ENCODE results near the gene ZNF385B.
A peak's percentile ranks its signal among the peaks of the same experiment; 100 is the strongest.

ZNF385B gene

DNA sequence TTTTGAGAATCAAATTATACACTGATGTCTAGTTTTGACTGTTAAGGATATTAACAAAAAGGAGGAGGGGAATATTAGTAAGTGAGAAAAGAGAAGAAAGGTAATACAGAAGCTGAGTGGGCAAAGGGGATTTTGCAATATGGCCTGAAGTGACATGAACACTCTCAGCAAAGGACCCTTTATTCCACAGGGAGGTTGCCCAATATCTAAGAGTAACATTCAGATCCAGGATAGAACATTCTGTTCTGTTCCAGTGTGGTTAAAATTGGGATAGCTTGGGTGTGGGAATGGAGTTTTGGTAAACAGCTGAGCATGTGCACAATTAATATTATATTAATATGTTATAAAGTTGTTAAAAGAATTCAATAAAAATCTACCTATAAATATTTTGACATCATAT lies 120.1 kb downstream of the ZNF385B start:
- no peak for DNase-seq

DNA sequence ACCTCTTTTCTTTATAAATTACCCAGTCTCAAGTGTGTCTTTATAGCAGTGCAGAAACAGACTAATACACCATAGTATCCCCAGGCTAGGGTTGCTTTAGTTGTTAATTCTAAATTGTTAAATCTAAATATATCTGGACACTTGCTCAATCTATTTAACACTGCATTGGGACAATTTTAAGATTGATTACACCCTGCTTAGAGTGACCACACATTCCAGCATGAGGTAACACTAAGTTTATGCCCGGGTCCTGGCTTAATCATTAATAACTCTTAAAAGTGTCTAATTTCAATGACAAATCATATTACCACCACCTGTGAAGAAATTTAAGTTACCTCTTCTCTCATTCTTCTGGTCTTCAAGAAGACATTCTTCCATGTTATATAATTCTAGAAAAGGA lies 131.4 kb downstream of the ZNF385B start:
- no peak for DNase-seq

DNA sequence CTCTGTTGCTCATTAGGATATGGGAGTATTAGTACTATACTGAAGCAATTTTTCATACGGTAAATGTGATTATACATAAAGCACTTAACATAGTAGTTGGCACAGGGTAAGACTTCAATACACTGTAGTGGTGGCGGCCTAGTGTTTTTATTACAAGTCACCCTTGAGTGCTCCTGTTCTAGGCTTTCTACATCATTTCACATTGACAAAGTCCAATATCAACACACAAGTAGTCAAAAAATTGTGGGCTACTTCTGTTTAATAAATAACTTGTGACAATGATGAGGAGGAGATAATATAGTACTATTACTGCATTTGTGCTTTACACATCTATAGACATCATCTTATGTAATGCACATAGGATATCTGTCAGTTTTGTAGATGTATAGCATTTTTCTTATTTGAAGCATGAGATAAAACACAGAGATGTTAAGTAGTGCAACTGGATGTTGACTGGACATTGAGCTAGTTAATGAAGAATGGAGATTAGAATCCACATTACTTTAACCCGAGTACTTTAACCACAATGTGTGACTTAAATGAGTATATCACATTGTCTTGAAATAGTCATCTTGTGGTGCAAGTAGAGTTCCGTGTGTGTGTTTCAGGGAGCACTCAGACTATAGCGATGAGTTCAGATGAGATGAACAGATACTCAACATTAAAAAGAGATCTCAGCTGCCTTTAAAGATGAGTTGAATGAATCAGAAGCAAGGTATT lies 134.8 kb downstream of the ZNF385B start:
- DNase-seq: no peak

DNA sequence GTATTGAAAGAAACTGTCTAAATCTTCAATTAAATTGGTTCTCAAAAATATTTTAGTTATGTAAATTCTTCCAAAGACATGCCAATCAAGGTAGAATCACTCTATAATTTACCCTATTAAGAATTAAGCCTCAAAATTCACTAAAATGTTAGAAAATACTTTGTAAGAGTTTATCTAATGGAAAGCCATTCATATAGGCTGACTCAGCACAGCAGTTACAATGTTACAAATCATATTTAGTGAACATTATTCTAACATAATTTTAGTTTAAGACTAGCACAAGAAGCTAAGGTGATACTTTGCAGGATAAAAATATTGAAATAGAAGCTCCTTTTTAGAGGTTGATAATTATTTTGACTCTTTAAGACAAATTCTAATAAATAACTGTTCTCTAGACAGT lies 137.0 kb downstream of the ZNF385B start:
- no peak for DNase-seq

DNA sequence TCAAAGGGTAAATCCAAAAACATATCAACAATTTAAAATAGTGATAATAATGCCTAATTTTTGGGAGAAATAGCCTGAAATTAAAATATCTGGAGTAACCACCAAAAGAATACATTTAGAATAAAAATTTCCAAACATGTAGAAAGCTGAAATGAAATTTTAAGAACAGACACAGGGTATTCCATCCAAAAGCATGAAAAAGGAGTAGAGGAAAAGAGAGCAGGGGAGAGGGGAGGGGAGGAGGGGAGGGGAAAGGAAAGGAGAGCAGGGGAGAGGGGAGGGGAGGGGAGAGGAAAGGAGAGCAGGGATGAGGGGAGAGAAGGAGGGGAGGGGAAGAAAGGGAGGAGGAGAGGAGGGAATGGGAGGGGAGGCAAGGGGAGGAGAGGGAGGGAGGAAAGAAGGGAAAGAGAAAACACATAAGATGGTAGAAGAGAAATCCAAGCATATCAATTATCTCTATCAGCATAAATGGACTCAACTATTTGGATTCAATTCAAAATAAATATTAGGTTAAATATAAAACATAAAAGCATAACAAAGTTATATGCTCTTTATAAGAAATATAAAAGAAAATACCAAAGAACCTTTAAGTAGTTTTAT lies 141.1 kb downstream of the ZNF385B start:
- no peak for DNase-seq

DNA sequence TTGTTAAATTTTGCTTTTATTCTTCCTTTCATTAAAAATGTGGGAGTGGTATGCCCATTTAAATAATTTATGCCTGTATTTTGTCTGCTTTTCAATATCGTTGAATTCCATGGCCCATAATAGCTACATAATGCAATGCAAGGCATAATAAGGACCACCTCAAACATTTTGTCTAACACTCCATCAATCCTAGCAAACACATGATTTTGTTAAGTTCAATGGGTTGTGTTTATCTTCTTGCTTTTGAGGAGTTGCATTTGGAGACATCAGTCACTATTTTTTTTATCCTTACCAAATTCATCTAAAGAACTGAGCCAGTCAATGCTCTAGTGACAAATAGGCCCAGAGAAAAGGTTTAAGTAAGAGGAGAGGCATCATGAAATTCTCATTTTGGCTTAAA lies 145.5 kb downstream of the ZNF385B start:
- no peak for DNase-seq

DNA sequence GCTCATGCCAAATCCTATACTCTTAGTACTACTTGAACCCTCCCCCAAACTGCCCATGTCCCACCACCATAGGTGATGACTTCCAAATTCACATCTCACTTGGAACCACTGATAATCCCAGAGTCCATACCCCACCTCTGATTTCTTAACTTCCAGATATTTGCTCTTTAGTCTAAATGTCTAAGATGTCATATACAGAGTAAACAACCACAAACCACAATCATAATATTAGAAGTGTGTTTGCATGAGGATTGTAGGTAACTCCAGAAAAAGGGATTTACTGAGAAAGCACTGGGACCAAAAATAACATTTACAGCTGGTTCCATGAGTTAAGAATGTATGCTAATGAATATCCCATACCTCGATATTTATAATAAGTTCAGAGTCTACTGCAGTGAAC lies 146.2 kb downstream of the ZNF385B start:
- no peak for DNase-seq

DNA sequence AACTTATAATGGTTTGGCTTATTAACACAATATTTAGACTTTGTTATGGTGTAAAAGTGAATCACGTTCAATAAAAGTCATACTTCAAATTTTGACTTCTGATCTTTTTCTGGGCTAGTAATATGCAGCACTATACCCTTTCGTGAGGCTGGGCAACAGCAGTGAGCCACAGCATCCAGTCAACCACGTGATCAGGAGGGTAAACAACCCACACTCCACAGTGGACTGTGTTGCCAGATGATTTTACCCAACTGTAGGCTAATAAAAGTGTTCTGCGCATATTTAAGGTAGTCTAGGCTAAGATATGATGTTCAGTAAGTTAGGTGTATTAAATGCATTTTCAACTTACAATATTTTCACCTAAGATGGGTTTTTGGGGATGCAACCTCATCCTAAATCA lies 148.6 kb downstream of the ZNF385B start:
- no peak for DNase-seq

DNA sequence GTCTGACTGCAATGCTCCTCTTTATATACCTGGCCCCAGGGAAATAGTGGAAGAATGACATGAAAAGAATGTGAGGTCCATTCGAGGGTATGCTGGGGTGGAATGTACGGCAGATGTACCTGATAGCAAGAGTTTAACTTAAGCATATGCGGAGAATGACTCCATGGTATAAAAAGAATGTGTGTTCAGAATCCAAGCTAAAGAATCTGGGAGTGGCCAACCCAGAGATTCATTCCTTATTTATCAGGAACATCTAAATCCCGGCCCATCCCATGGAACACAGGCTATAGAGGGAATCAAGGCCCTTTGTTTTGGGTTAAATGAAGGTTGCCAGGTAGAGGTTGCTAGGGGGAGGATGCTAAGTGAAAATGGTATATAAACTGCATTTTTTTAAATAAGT lies 150.0 kb downstream of the ZNF385B start:
- DNase-seq: no peak

DNA sequence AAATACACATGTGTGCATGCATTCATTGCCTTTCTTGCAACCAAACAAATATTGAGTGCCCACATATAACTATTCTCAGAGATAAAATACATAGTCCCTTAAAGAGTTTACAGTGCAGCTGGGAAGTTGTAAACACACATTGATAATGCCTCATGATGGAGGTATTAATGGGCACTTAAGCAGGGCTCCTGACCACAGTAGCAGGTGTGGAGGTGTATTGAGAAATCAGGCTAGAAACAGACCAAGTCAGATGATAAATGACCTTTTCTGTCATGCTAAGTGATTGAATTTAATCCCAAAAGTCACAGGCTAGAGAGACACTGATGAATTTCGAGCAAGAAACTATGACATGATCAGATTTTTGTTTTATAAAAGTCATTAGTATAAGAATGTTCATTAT lies 157.7 kb downstream of the ZNF385B start:
- DNase-seq: peak in 1 of 2 experiments; percentile 31

DNA sequence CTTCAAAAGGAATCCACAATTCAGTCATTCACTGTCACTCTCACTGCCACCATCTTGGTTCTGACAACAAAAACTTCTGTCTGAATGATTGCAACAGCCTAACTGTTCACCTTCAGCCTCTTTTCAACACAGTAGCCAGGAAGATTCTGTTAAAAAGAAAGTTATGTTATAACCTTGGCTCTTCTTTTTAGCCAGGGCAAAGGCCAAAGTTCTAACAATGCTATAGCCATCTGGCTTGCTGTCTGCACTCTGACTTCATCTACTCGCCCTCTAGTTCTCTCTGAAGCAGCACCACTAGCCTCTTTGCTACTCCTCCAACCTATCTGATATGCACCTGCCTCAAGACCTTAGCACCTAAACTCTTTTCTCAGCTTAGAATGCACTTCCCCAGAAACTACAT lies 158.5 kb downstream of the ZNF385B start:
- no peak for DNase-seq

DNA sequence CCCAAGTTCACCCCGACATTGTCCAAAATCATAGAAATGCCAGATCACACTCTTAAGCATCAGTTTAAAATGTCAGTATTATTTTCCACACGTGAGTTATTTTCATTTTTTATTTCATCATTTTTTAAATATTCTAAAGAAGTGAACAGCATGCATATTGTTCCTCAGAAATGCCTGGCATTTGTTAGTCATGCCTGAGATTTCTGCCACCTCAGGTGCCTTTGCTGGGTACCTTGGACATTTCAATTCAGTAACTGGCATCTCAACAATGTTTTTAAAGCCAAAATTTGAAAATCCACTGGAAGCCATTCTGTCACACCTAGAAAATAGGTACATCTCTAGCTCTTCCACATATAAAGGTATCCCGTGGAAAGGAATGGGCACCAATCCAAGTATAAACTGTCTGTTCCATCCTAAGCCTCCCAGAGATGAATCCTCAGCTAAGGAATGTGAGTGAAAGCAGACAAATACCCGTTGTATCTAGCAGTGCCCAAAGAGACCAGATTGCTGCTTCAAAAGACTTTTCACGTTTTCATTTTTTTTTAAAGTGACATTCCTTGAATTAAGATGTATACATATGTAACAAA lies 159.8 kb downstream of the ZNF385B start:
- DNase-seq: no peak

DNA sequence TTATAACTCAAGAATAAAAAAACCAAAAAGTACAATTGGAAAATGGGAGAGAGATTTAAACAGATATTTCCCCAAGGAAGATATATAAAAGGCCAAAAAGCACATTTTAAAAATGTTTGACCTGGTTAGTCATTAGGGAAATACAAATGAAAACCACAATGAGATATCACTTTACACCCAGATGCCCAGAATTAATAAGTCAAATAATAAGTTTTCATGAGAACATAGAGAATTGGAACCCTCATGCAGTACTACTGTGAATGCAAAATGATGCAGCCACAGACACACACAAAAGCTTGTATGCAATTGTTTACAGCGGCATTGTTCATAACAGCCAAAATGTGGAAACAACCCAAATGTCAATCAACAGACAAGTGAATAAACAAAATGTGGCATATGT lies 165.9 kb downstream of the ZNF385B start:
- DNase-seq: no peak

DNA sequence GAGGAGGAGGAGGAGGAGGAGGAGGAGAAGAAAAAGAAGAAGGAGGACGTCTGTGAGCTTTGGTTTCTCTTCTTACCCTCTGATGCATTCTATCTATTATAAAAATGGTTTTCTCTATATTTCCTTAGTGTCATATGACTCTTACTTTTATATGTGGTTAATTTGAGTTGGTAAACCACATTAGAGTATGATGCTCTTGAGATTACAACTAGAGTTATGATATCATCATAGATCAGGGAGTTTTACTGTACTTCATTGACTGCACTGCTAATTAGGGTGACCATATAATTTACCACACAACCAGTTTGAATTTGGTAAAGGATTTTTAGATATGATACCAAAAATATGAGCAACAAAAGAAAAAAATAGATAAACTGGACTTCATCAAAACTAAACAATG lies 166.4 kb downstream of the ZNF385B start:
- DNase-seq: no peak

DNA sequence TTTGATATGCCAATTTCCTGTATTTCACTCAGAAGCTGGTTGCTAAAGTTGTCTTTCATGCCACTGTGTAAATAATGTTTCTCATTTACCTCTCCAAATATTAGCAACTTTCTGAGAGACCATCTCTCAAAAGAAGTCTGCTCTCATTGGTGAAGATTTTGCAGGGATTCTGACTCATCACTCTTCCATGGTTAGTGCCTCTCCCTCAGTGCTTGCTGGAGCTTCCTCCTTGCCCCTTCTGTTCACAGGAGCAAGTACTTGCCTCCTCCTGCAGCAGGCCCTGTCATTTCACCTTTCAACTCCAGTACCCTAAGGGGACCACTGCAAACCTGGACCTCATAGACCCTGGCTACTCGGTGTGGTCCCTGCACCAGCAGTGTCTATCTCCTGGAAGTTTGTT lies 168.8 kb downstream of the ZNF385B start:
- DNase-seq: no peak

DNA sequence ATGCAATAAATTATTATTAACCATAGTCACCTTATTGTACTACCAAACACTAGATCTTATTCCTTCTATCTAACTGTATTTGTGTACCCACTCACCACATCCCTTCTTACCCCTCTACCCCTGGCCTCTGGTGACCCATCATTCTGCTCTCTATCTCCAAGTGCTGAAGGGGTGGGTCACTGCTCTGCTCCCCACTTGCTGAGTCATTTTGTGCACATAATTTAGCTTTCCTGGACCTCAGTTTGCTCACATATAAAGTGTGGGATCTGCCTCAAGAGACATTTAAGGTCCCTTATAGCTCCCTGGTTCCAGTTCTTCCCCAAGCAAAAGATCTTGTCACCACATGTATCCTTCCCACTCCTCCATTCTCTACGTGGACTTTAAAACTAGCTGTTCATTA lies 169.4 kb downstream of the ZNF385B start:
- DNase-seq: no peak

DNA sequence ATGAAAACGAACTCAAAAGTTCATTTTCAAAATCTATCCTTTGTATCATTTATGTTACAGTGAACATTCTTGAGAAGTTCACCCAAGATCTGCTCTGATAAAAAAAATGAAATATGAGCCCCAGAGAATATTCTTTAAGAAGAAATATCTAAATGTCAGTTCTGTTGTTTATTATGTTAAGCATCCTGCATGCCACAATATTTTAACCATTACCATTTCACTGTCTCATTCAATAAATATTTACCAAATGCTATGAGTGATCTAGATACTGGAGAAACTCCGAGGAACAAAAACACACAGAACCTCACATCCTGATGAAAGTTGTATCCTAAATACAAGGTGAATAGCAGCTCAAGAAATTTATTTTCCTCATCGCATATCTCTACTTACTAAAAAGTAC lies 170.2 kb downstream of the ZNF385B start:
- no peak for DNase-seq

DNA sequence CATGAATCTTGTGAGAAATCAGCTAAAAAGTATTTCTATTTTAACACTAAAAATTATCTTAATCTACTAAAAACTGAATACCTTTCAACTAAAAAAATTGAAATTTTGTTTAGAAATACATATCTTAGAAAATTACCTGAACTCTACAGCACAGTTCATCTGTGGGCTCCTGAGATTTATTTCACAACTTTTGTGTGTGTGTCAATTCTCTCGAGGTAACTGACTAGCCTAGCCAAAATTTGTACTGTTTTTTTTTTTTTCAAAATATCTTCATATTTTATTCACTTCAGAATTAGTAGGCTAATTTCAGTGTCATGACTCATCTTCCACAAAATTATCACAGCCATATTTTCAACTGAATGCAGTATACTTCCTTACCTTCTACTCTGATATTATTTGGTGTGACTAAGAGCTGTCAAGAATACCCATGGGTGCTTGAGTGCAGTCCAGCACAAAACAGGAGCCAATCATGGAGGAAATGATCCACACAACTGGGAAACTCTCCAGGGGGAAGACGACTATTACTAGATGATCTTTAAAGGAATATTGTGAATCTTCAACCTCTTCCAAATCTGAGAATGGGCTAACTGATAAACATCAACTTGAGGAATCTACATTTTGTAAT lies 174.6 kb downstream of the ZNF385B start:
- DNase-seq: no peak

DNA sequence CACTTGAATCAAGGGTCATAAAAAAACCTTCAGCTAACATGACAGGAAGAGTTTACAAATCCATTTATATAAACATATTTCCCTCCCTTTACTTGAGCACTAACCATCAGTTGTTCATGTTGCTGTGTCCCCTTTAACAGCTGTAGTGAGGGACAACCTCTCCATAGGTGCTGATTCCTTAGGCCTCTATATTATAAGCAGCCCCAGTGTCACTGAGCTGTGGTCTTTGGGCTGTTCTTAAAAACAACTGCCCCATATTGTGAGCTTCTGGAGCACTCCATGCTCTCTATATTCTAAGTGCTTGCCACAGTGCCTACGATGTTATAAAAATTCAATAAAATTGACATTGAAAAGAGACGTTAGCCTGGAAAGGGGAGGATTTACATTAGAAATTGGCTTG lies 175.3 kb downstream of the ZNF385B start:
- DNase-seq: no peak

DNA sequence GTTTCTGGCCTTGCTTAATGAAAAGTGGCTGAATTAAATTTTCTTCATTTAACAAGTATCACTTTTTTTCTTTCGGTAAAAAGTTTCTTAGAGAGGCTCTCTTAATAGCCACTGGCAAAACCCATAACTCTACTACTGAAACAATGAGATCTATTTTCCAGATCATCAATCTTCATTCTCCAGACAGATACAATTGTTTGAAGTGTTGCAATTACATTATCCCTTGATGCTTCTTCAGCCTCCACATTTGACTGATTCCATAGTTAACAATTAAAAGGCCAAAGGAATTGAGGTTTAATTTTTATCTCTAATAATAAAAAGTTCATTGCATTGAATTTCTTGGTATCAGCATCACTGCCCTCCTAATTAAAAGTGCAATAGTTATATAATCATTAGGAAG lies 176.3 kb downstream of the ZNF385B start:
- no peak for DNase-seq

DNA sequence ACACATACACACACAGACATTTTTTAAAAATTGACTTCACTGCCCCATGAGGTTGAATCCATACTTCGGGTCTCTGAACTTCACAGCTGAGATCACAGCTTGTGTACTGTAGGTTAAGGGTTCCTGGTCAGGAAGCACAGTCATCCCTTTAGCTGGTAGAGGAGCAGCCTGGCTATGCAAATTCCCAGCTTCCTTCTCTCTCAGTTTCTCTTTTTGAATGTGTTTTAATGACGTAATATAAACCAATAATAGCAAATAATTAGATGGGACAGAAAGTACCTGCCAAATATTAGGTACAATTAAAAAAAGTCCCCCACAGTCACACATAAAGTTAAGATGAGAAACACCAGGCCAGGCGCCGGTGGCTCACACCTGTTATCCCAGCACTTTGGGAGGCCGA lies 178.7 kb downstream of the ZNF385B start:
- no peak for DNase-seq

DNA sequence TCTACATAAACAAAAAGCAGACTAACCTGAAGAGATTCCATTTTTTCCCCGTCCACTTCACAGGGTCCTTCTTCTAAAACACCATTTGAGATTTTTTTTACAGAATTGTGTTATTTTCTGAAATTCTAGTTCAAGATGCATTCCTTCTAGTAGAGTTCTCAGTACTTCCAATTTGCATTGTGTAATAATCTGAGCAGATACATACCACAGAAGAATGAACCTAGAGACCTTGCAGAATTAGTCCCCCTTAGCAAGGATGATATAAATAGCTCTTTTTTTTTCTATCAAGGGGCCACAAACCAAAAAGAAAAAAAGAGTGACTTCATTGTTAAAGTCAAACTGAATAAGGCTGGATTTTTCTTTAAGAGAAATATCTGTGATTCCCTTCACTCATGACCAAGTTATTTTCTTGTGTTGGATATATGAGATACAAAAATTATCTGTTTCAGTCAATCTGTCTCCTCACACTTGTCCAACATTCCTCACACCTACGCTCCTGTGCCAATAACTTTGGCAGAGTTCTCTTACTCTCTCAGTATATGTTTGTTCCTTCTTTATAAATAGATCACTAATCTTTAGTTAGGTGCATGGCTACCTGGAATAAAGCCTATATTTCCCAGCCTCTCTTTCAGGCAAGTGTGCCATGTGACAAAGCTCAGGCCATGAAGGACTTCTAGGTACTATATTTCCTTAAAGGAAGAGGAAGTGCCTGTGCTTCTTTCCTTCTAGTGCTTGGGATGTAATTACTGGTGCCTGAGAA lies 183.5 kb downstream of the ZNF385B start:
- no peak for DNase-seq

DNA sequence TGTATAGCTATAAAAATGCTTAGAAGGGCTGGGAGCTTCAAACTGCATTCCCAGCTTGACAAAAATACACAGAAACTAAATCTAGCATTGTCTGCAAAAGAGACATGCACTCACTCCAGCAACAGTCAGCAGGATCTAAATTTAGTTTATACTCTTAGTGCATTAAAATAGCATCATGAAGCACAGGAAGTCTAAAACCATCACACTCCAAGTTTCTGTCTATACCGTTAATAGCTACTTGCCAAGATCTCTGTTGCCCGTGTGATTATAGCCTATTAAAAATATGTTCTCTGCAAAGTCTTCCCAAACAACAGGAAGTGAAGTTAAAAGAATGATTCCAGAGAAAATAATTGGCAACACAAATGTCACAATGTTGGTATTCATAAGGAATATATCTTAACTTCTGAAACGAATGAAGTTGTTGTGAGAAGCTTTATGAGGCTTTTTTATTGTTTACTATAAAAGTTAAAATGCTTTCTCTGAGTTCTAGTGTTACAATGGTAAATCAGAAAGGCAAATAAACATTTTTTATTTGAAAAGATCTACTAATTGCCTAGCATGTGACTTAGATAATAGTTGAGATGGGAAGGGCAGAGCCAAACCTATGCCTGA lies 184.2 kb downstream of the ZNF385B start:
- no peak for DNase-seq

Data from NCI-H524 (cell line).